GM06990 (cell line): Measurements from ENCODE around the gene SMIM31.

Experiments used
- DNase-seq: peaks from one replicate; pipeline ENCODE4 v3.0.0-alpha.2; 2011; ENCODE audit not compliant: insufficient read length; ENCODE audit errors: extremely low read depth
- H3K27me3 ChIP-seq: replicated peaks from 2 replicates; pipeline ENCODE4 v1.6.0; 2011; ENCODE audit warnings: low read length; ENCODE audit not compliant: control insufficient read depth, insufficient read depth
- H3K36me3 ChIP-seq: 2 replicates; pipeline ENCODE4 v1.5.1; 2011; ENCODE audit warnings: low read length; ENCODE audit not compliant: control insufficient read depth, insufficient read depth
- H3K4me3 ChIP-seq: replicated peaks from 2 replicates; pipeline ENCODE4 v1.5.1; 2011; ENCODE audit warnings: low read depth, mild to moderate bottlenecking, control low read depth, low read length
- CTCF ChIP-seq: IDR thresholded peaks from 2 replicates; pipeline ENCODE4 v1.5.1; 2011; ENCODE audit warnings: low read length, control low read depth, mild to moderate bottlenecking, inconsistent platforms; ENCODE audit not compliant: insufficient read depth, poor library complexity, severe bottlenecking

Gene SMIM31

GRCh38 chr4:164783976-164784375 is 30.0 kb downstream of the SMIM31 start:
- H3K27me3 ChIP-seq = no peaks in the 10 kb centered on the region
- DNase-seq = no peak
- no peaks in the 10 kb centered on the region for H3K36me3 ChIP-seq
- TF ChIP-seq CTCF = no peak
- H3K4me3 ChIP-seq = no peak overlapping the region

GRCh38 chr4:164789047-164789446 is 35.1 kb downstream of the SMIM31 start:
- H3K4me3 ChIP-seq = no peak overlapping the region
- no peaks in the 10 kb centered on the region for H3K27me3 ChIP-seq
- H3K36me3 ChIP-seq = no peaks in the 10 kb centered on the region
- no peak for TF ChIP-seq CTCF
- no peak for DNase-seq

- H3K4me3 ChIP-seq = no peak overlapping the region
- H3K36me3 ChIP-seq = no peaks in the 10 kb centered on the region
- no peak for TF ChIP-seq CTCF
- no peaks in the 10 kb centered on the region for H3K27me3 ChIP-seq
- no peak for DNase-seq
These were observed 36.3 kb downstream of the SMIM31 start for GRCh38 chr4:164790249-164790648.

- TF ChIP-seq CTCF = no peak
- H3K4me3 ChIP-seq = no peak overlapping the region
- no peak for DNase-seq
- no peaks in the 10 kb centered on the region for H3K36me3 ChIP-seq
- no peaks in the 10 kb centered on the region for H3K27me3 ChIP-seq
These were observed 45.5 kb downstream of the SMIM31 start for GRCh38 chr4:164799410-164799809.

- no peaks in the 10 kb centered on the region for H3K27me3 ChIP-seq
- no peak overlapping the region for H3K4me3 ChIP-seq
- DNase-seq = no peak
- no peak for TF ChIP-seq CTCF
- H3K36me3 ChIP-seq = no peaks in the 10 kb centered on the region
These were observed 46.9 kb downstream of the SMIM31 start for GRCh38 chr4:164800786-164801185.

- H3K36me3 ChIP-seq = no peaks in the 10 kb centered on the region
- no peak overlapping the region for H3K4me3 ChIP-seq
- H3K27me3 ChIP-seq = no peaks in the 10 kb centered on the region
- DNase-seq = no peak
- no peak for TF ChIP-seq CTCF
These were observed 48.5 kb downstream of the SMIM31 start for GRCh38 chr4:164802301-164802901.
